ENCODE results near the gene STRN4.
"Not testable (repeated sequence)": the region's sequence is repeated elsewhere in the genome, so short reads cannot be mapped to it uniquely, and the experiment has no call there.

DNA sequence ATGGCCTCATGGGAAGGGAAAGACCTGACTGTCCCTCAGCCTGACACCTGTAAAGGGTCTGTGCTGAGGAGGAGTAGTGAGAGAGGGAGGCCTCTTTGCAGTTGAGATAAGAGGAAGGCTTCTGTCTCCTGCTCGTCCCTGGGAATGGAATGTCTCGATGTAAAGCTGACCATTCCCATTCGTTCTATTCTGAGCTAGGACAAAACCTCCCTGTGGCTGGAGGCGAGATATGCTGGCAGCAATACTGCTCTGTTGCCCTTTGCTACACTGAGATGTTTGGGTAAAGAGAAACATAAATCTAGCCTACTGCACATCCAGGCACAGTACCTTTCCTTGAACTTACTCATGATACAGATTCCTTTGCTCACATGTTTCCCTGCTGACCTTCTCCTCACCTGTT lies 22.5 kb upstream of the STRN4 start:
- TF ChIP-seq, protein P1, sequence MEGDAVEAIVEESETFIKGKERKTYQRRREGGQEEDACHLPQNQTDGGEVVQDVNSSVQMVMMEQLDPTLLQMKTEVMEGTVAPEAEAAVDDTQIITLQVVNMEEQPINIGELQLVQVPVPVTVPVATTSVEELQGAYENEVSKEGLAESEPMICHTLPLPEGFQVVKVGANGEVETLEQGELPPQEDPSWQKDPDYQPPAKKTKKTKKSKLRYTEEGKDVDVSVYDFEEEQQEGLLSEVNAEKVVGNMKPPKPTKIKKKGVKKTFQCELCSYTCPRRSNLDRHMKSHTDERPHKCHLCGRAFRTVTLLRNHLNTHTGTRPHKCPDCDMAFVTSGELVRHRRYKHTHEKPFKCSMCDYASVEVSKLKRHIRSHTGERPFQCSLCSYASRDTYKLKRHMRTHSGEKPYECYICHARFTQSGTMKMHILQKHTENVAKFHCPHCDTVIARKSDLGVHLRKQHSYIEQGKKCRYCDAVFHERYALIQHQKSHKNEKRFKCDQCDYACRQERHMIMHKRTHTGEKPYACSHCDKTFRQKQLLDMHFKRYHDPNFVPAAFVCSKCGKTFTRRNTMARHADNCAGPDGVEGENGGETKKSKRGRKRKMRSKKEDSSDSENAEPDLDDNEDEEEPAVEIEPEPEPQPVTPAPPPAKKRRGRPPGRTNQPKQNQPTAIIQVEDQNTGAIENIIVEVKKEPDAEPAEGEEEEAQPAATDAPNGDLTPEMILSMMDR (IDR thresholded peaks at IDR 0.05): not testable (repeated sequence)
- not testable (repeated sequence) for TF ChIP-seq JUND (IDR thresholded peaks at IDR 0.05); ELF1 (IDR thresholded peaks at IDR 0.05); GATA2 (CRISPR knock-in tag; IDR thresholded peaks at IDR 0.05); SMC3 (IDR thresholded peaks at IDR 0.05; ENCODE audit: low read depth, low read length)
- TF ChIP-seq, protein P2, sequence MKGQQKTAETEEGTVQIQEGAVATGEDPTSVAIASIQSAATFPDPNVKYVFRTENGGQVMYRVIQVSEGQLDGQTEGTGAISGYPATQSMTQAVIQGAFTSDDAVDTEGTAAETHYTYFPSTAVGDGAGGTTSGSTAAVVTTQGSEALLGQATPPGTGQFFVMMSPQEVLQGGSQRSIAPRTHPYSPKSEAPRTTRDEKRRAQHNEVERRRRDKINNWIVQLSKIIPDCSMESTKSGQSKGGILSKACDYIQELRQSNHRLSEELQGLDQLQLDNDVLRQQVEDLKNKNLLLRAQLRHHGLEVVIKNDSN (IDR thresholded peaks at IDR 0.05; ENCODE audit: borderline replicate concordance, low read depth): not testable (repeated sequence)
